HG02870 (cell line): ENCODE results near the gene MBP.
A peak's percentile ranks its signal among the peaks of the same experiment; 100 is the strongest.

Source experiments
- ATAC-seq: cut with Tn5 transposase; IDR thresholded peaks from one replicate; pipeline ENCODE4 v1.9.1; 2021; ENCODE audit warnings: mild to moderate bottlenecking, moderate library complexity; ENCODE audit not compliant: unreplicated experiment

The MBP gene

GRCh38 chr18:77135339-77136075, 2.9 kb upstream of the MBP start:
- no peak for ATAC-seq

GRCh38 chr18:77134611-77135010, 2.0 kb upstream of the MBP start:
- no peak for ATAC-seq

GRCh38 chr18:77133835-77134496, 1.4 kb upstream of the MBP start:
- no peak for ATAC-seq

GRCh38 chr18:77133051-77133834, 660 bp upstream of the MBP start:
- ATAC-seq = no peak

GRCh38 chr18:77131652-77132368, 773 bp downstream of the MBP start:
- ATAC-seq = peak; percentile 60

- ATAC-seq = no peak
These were observed 1.4 kb downstream of the MBP start for GRCh38 chr18:77131100-77131651.

GRCh38 chr18:77130229-77131099, 2.1 kb downstream of the MBP start:
- no peak for ATAC-seq

- no peak for ATAC-seq
These were observed 3.4 kb downstream of the MBP start for GRCh38 chr18:77129150-77129551.

- ATAC-seq = peak; percentile 23
These were observed 4.6 kb downstream of the MBP start for GRCh38 chr18:77127769-77128671.

- peak; percentile 60 for ATAC-seq
These were observed 8.1 kb downstream of the MBP start for GRCh38 chr18:77124452-77124922.

GRCh38 chr18:77123320-77124231, 9.0 kb downstream of the MBP start:
- no peak for ATAC-seq

GRCh38 chr18:77121523-77121922, 11.1 kb downstream of the MBP start:
- no peak for ATAC-seq

- ATAC-seq = no peak
These were observed 12.6 kb downstream of the MBP start for GRCh38 chr18:77119851-77120491.

GRCh38 chr18:77119101-77119850, 13.3 kb downstream of the MBP start:
- ATAC-seq = no peak

- no peak for ATAC-seq
These were observed 14.1 kb downstream of the MBP start for GRCh38 chr18:77118256-77119090.
